ENCODE data around the gene TBC1D32. TPM values are rescaled to one million over a fixed set of nuclear protein-coding genes. Genes with fewer than 3 reads are reported as not detected.

Gene TBC1D32, protein sequence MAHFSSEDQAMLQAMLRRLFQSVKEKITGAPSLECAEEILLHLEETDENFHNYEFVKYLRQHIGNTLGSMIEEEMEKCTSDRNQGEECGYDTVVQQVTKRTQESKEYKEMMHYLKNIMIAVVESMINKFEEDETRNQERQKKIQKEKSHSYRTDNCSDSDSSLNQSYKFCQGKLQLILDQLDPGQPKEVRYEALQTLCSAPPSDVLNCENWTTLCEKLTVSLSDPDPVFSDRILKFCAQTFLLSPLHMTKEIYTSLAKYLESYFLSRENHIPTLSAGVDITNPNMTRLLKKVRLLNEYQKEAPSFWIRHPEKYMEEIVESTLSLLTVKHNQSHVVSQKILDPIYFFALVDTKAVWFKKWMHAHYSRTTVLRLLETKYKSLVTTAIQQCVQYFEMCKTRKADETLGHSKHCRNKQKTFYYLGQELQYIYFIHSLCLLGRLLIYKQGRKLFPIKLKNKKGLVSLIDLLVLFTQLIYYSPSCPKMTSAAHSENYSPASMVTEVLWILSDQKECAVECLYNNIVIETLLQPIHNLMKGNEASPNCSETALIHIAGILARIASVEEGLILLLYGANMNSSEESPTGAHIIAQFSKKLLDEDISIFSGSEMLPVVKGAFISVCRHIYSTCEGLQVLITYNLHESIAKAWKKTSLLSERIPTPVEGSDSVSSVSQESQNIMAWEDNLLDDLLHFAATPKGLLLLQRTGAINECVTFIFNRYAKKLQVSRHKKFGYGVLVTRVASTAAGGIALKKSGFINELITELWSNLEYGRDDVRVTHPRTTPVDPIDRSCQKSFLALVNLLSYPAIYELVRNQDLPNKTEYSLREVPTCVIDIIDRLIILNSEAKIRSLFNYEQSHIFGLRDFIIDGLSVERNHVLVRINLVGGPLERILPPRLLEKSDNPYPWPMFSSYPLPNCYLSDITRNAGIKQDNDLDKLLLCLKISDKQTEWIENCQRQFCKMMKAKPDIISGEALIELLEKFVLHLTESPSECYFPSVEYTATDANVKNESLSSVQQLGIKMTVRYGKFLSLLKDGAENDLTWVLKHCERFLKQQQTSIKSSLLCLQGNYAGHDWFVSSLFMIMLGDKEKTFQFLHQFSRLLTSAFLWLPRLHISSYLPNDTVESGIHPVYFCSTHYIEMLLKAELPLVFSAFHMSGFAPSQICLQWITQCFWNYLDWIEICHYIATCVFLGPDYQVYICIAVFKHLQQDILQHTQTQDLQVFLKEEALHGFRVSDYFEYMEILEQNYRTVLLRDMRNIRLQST
- 4.3 and 4.8 TPM in 2 replicates for total RNA-seq (2014; rRNA removed; shearing (Covaris generic))

GRCh38 chr6:121334299-121335086 lies at the start of gene TBC1D32:
TBC1D32 (minus strand) TSS chr6:121334480; CDS start chr6:121334430, 50 bp downstream.

Small RNA genes lying within 50 kb of the gene (small RNA-seq; reads per million reads assigned to genes)
- gene RF00019 (not detected), gene RNU6-1286P (not detected)

Other genes with a start within 250 kb of the TBC1D32 start
- 0.05 TPM in 1 of 2 replicates, not detected in the other for gene GJA1, start 101.2 kb upstream of the TBC1D32 start, total RNA-seq (2014; rRNA removed; shearing (Covaris generic))